ENCODE measurements around the gene COL1A1.

Gene COL1A1

GRCh38 chr17:50172130-50172529 is 29.3 kb downstream of the COL1A1 start:
- no peak for DNase-seq (ENCODE audit: low read depth in 2 of 2)

GRCh38 chr17:50171371-50172071 is 29.9 kb downstream of the COL1A1 start:
- DNase-seq (ENCODE audit: low read depth in 2 of 2): no peak

DNA sequence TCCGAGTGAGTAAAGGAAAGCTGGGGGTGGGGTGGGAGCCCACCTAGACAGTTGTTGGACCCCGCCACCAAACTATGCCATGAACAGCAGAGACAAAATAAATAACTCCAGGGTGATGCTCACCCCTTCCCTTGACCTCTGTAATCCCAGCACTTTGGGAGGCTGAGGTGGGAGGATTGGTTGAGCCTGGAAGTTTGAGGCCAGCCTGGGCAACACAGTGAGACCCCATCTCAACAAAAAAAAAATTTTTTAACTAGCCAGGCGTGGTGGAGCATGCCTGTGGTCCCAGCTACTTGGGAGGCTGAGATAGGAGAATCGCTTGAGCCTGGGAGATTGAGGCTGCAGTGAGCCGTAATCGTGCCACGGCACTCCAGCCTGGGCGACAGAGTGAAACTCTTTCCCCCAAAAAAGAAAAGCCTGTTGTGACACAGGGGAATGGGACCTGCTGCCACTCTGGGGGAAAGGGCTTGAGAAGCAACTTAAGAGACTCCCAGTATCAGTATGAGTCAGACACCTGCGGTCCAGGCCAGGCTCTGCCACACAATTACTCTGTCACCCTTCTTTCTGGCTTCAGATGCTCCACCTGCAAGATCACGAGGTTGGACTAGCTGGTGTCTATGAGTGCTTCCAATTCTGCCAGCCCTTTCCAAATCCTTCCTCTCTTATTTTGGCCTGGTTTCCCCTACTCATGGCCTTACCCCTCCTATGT is 30.6 kb downstream of the COL1A1 start:
- DNase-seq (ENCODE audit: low read depth in 2 of 2): no peak

- no peak for DNase-seq (ENCODE audit: low read depth in 2 of 2)
Observed at GRCh38 chr17:50169881-50170459, 31.5 kb downstream of the COL1A1 start.

GRCh38 chr17:50169121-50169764 is 32.2 kb downstream of the COL1A1 start:
- no peak for DNase-seq (ENCODE audit: low read depth in 2 of 2)

- DNase-seq (ENCODE audit: low read depth in 2 of 2): no peak
Observed at GRCh38 chr17:50168319-50168718, 33.1 kb downstream of the COL1A1 start.

- DNase-seq (ENCODE audit: low read depth in 2 of 2): no peak
Observed at GRCh38 chr17:50167371-50167770, 34.1 kb downstream of the COL1A1 start.

GRCh38 chr17:50166518-50167181 is 34.8 kb downstream of the COL1A1 start:
- no peak for DNase-seq (ENCODE audit: low read depth in 2 of 2)

- DNase-seq (ENCODE audit: low read depth in 2 of 2): no peak
Observed at GRCh38 chr17:50165867-50166517, 35.4 kb downstream of the COL1A1 start, which contains the start of gene SGCA. Gene SGCA, plus strand, starts transcription at chr17:50166005. Its CDS starts 36 bp downstream, at chr17:50166041.

GRCh38 chr17:50165466-50165865 is 36.0 kb downstream of the COL1A1 start:
- DNase-seq (ENCODE audit: low read depth in 2 of 2): no peak

DNA sequence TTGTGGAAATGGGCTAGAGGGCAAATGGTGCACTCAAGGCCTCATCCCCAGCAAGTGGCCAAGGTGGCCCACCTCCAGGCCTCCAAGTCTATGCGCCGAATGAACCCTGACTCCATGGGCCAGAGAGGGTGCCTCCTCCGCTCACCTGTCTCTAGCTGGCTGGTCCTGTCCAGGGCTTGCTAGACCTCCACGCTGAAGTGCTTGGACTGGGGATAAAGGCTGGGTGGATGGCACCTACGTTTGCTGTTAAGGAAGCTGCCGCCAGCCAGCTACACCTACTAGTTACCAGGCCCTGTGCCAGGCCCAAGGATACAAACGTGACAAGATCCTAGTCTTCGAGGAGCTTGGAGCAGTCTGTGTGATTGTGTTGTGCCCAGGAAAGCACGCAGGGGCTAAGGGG is 36.4 kb downstream of the COL1A1 start:
- DNase-seq (ENCODE audit: low read depth in 2 of 2): no peak

DNA sequence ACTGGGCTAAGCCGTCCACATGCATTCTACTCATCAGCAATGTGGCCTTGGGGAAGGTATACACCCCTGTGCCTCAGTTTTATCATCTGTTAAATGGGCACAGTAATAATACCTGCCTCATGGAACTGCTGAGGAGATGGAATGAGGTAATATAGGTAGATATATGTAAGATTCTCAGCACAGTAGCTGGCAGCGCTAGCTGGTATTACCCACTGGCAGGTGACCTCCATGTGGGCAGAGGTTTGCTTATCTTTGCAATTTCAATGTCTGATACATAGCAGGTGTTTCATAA is 36.8 kb downstream of the COL1A1 start:
- no peak for DNase-seq (ENCODE audit: low read depth in 2 of 2)

DNA sequence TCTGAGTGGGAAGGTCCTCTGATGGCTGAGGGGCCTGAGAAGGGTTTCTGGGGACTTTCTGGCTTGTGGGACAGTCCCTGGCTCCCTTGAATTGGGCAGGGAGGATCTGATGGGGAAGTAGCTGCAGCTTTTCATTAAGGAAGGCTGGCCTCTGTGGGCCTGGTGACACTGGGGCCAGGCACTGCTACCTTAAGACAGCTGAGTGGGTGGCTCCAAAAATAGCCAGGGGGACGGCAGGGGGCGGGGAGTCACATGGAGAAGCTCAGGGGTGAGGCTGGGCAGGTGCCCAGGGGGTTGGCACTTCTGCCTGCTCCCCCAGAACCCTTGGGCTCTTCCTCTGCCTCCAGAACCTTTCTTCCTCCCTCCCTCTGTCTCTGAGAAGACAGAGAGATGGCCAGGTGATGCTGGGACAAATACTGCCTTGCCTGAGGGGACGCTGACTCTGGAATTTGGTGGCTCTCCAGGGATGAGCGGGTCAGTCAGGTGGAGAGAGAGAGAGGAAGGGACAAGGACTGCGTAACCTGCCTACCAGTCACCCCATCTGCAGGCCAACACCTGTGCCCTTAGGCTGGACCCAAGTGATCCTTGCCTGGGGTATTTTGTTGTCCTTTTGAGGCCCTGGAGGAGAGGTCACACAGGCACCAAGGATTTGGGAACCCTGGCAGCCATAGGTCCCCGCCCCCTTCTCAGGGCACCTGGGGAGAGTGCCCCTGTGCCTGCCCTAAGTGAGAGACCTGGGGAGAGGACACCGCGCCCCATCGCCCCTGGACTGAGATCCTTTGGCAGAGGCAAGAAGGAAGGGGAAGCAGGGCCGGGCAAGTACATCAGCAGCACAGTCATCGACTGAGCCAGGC is 37.4 kb downstream of the COL1A1 start:
- DNase-seq (ENCODE audit: low read depth in 2 of 2): no peak

GRCh38 chr17:50162466-50163254 is 38.8 kb downstream of the COL1A1 start:
- DNase-seq (ENCODE audit: low read depth in 2 of 2): no peak

DNA sequence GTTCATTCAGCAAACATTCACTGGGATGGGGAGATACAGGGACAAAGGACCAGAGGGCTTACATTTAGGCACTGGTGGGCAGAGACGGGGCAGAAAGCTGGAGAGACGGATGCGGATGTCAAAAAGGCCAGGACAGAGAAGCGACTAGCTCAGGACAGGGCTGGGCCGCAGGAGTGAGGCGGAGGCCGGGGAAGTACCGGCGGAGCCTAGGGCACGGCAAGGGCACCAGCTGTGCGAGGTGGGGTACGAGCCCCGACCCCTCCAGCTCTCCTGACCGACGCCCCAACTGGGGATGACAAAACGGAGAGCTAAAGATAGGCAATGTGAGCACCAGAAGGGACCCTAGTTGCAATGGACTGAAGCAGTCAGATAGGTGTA is 39.5 kb downstream of the COL1A1 start:
- DNase-seq (ENCODE audit: low read depth in 2 of 2): no peak

GRCh38 chr17:50161023-50161910 is 40.2 kb downstream of the COL1A1 start:
- peak; percentile 90 to 91 for DNase-seq (ENCODE audit: low read depth in 2 of 2)

GRCh38 chr17:50157891-50158290 is 43.5 kb downstream of the COL1A1 start:
- DNase-seq (ENCODE audit: low read depth in 2 of 2): no peak

GRCh38 chr17:50155115-50155819 is 46.2 kb downstream of the COL1A1 start:
- DNase-seq (ENCODE audit: low read depth in 2 of 2): no peak

Data from stimulated activated CD4-positive, alpha-beta T cell treated with anti-CD3 and anti-CD28 coated beads, Interleukin-1b, Interleukin-23, amount 100 ng/mL, for 1 hour (primary cell).